CD14-positive monocyte (primary cell): ENCODE results near the gene POLK. TPM values are rescaled to one million over a fixed set of nuclear protein-coding genes. Genes with fewer than 3 reads are reported as not detected.

Source experiments
- DNase-seq, 3 donors: peaks; one replicate each; pipeline ENCODE4 v3.0.0-alpha.2; 2011 to 2022
- H2AFZ ChIP-seq: 2 replicates; pipeline ENCODE4 v1.6.0; 2012; ENCODE audit warnings: mild to moderate bottlenecking, low read depth, low read length, inconsistent platforms; ENCODE audit not compliant: insufficient read depth, poor library complexity, severe bottlenecking
- H3K27ac ChIP-seq, 2 donors: 1 replicate in 1 of 2; 2 replicates in 1 of 2; pipeline ENCODE4 v1.5.1; 2012 to 2013; ENCODE audit warnings: low read length in 2 of 2, control low read depth in 1 of 2, inconsistent platforms in 1 of 2, low read depth in 1 of 2, mild to moderate bottlenecking in 1 of 2
- H3K27me3 ChIP-seq, 2 donors: one replicate each; pipeline versions ENCODE4 v1.6.0 to v1.6.1; 2011 to 2013; ENCODE audit warnings: low read length in 2 of 2; ENCODE audit not compliant: control insufficient read depth in 2 of 2, insufficient read depth in 2 of 2
- H3K36me3 ChIP-seq, 2 donors: replicated peaks in 1 of 2; 1 replicate in 1 of 2; 2 replicates in 1 of 2; pipeline versions ENCODE4 v1.5.1 to v1.6.1; 2012 to 2013; ENCODE audit warnings: low read length in 2 of 2, control low read depth in 1 of 2, inconsistent platforms in 1 of 2, mild to moderate bottlenecking in 1 of 2; ENCODE audit not compliant: insufficient read depth in 2 of 2, control insufficient read depth in 1 of 2
- H3K4me1 ChIP-seq, 2 donors: 1 replicate in 1 of 2; 2 replicates in 1 of 2; pipeline versions ENCODE4 v1.5.1 to v1.6.1; 2012 to 2013; ENCODE audit warnings: low read length in 2 of 2, control low read depth in 1 of 2, inconsistent platforms in 1 of 2, mild to moderate bottlenecking in 1 of 2, moderate library complexity in 1 of 2; ENCODE audit not compliant: insufficient read depth in 2 of 2, control insufficient read depth in 1 of 2
- H3K4me2 ChIP-seq: replicated peaks from 2 replicates; pipeline ENCODE3; 2012; ENCODE audit warnings: low read length, moderate library complexity, mild to moderate bottlenecking; ENCODE audit not compliant: poor library complexity, severe bottlenecking; ENCODE audit errors: extremely low read depth
- H3K4me3 ChIP-seq, 3 experiments: fragments of 200-600 bp in 1 of 3; sonication (generic) in 1 of 3; replicated peaks in 1 of 3; 1 replicate in 2 of 3; 2 replicates in 1 of 3; pipeline ENCODE4 v1.5.1; 2011 to 2013; ENCODE audit warnings: low read length in 3 of 3, mild to moderate bottlenecking in 3 of 3, control low read depth in 2 of 3, low read depth in 2 of 3, inconsistent platforms in 1 of 3, moderate library complexity in 1 of 3
- H3K79me2 ChIP-seq: 2 replicates; pipeline ENCODE4 v1.6.0; 2012; ENCODE audit warnings: mild to moderate bottlenecking, control low read depth, inconsistent platforms, low read length, moderate library complexity; ENCODE audit not compliant: insufficient read depth
- H3K9ac ChIP-seq: 2 replicates; pipeline ENCODE4 v1.6.0; 2017; ENCODE audit warnings: low read length, mild to moderate bottlenecking; ENCODE audit not compliant: insufficient read depth, poor library complexity, severe bottlenecking
- H3K9me3 ChIP-seq, 2 donors: replicated peaks in 1 of 2; 1 replicate in 1 of 2; 2 replicates in 1 of 2; pipeline versions ENCODE4 v1.5.1 to v1.6.1; 2012 to 2013; ENCODE audit warnings: low read length in 2 of 2, control low read depth in 1 of 2; ENCODE audit not compliant: control insufficient read depth in 1 of 2, insufficient read depth in 1 of 2
- H4K20me1 ChIP-seq: 2 replicates; pipeline ENCODE4 v1.6.0; 2012; ENCODE audit warnings: mild to moderate bottlenecking, low read length, control low read depth, moderate library complexity; ENCODE audit not compliant: insufficient read depth
- H3K27ac Mint-ChIP-seq, 7 donors: one replicate each; pipeline ENCODE4 v1.8.0; 2020; ENCODE audit warnings: mild to moderate bottlenecking in 7 of 7, mixed read lengths in 7 of 7, moderate library complexity in 6 of 7, inconsistent platforms in 2 of 7
- H3K27me3 Mint-ChIP-seq, 3 donors: one replicate each; pipeline ENCODE4 v1.8.0; 2021 to 2022; ENCODE audit warnings: low read depth in 3 of 3, mild to moderate bottlenecking in 3 of 3, mixed read lengths in 3 of 3, moderate library complexity in 3 of 3, inconsistent platforms in 1 of 3
- H3K36me3 Mint-ChIP-seq, 2 donors: one replicate each; pipeline ENCODE4 v1.8.0; 2020; ENCODE audit warnings: mixed read lengths in 2 of 2, inconsistent platforms in 1 of 2, mild to moderate bottlenecking in 1 of 2
- H3K4me1 Mint-ChIP-seq: one replicate; pipeline ENCODE4 v1.8.0; 2020; ENCODE audit warnings: mild to moderate bottlenecking, mixed read lengths
- H3K4me3 Mint-ChIP-seq, 2 donors: one replicate each; pipeline ENCODE4 v1.8.0; 2020; ENCODE audit warnings: mild to moderate bottlenecking in 2 of 2, mixed read lengths in 2 of 2, moderate library complexity in 1 of 2
- H3K9me3 Mint-ChIP-seq, 7 donors: one replicate each; pipeline ENCODE4 v1.8.0; 2020 to 2022; ENCODE audit warnings: mixed read lengths in 7 of 7, mild to moderate bottlenecking in 6 of 7, moderate library complexity in 6 of 7, inconsistent platforms in 2 of 7
- WGBS: methylation state at CpG from one replicate; pipeline ENCODE4 v1.1.5; 2013; ENCODE audit warnings: missing lambda C conversion rate; ENCODE audit not compliant: insufficient coverage; 5-methylcytosine and 5-hydroxymethylcytosine counted together
- intact Hi-C, 2 donors: fragments of 100-400 bp; cut with micrococcal nuclease; formaldehyde crosslinking; loops; one replicate each; pipeline versions ENCODE4 v1.15.0 to v1.15.1; 2023
- polyA plus RNA-seq, 3 donors: library from polyadenylated mRNA; depleted of rRNA in 1 of 3; unstranded in 2 of 3; stranded (reverse) in 1 of 3; fragments of 300-500 nt in 2 of 3; fragments of >200 nt in 1 of 3; fragmentation: Illumina TruSeq in 2 of 3; gene quantifications; 1 replicate in 2 of 3; 2 replicates in 1 of 3; pipeline ENCODE4 v1.2.3, GENCODE V29; 2012 to 2021
- TF ChIP-seq, protein P1 (sequence below): fragments of 200-600 bp; IDR thresholded peaks from one replicate; pipeline ENCODE4 v1.8.0; 2022; ENCODE audit warnings: antibody characterized with exemption, mild to moderate bottlenecking

The POLK gene
- polyA plus RNA-seq, 3 donors: 18.1 to 27.2 (median 22.3) TPM

DNA sequence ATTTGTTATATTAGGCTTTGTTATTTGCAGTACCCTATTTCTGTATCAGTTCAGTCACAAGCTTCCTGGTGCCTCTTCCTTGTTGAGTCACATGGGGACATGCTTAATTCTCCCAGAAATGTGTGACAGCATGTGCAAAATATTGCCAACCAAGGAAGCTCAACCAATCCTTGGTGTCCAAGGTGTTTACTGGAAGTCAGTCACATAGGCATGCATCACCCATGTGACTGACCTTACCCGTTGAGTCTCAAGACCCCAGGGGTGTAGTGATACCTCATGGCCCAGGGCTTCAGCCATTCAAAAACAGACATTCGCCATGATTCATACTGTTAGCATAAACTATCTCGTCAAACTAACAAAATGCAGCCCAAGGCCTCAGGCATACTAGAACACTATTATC, 90.3 kb downstream of the POLK start:
- TF ChIP-seq, protein P1, sequence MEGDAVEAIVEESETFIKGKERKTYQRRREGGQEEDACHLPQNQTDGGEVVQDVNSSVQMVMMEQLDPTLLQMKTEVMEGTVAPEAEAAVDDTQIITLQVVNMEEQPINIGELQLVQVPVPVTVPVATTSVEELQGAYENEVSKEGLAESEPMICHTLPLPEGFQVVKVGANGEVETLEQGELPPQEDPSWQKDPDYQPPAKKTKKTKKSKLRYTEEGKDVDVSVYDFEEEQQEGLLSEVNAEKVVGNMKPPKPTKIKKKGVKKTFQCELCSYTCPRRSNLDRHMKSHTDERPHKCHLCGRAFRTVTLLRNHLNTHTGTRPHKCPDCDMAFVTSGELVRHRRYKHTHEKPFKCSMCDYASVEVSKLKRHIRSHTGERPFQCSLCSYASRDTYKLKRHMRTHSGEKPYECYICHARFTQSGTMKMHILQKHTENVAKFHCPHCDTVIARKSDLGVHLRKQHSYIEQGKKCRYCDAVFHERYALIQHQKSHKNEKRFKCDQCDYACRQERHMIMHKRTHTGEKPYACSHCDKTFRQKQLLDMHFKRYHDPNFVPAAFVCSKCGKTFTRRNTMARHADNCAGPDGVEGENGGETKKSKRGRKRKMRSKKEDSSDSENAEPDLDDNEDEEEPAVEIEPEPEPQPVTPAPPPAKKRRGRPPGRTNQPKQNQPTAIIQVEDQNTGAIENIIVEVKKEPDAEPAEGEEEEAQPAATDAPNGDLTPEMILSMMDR: no peak
- H3K9me3 Mint-ChIP-seq: peaks cover 0 to under 1% (median 0%) of the 10 kb centered on the region in 7 donors
- 97% methylated on average over 3 of the region's 3 CpGs for WGBS

DNA sequence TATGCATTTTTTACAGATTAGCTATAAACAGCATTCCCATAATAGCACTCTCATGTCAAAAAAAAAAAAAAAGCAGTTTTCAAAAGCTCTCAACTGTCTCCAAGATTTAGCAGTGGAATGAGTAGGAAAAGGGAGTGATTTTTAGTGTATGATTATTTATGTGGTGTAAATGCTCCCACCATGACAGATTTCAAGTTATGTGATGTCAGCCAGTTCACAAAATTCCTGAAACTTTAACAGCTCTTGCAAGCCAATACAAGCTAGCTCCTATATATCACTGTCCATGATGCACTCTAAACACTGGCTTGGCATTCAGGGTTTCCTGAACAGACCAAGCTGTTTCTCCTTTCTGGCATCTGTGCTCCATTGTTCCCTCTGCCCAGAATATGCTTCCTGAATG, 91.7 kb downstream of the POLK start:
- intact Hi-C loops: no loop called here
- H3K27ac Mint-ChIP-seq: no peak overlapping the region

More for the DNA sequence above, 90.3 kb downstream of the POLK start:
- no peaks in the 10 kb centered on the region for H3K27me3 ChIP-seq
- no peaks in the 10 kb centered on the region for H4K20me1 ChIP-seq
- intact Hi-C loops: no loop called here
- DNase-seq: no peak
- Mint-ChIP-seq H3K27ac (no peak overlapping the region), H3K4me3 (no peak overlapping the region), H3K36me3 (peaks cover 41 to 58% of the 10 kb centered on the region in 2 donors), H3K27me3 (no peaks in the 10 kb centered on the region), H3K4me1 (peaks cover 4% of the 10 kb centered on the region)
- H3K4me2 ChIP-seq: no peak overlapping the region
- peaks cover 0 to under 1% of the 10 kb centered on the region in 2 donors for H3K4me1 ChIP-seq
- no peak overlapping the region for H3K27ac ChIP-seq
- no peaks in the 10 kb centered on the region for H3K79me2 ChIP-seq
- no peak overlapping the region for H2AFZ ChIP-seq
- no peaks in the 10 kb centered on the region for H3K9me3 ChIP-seq
- H3K36me3 ChIP-seq: peaks cover 23 to 66% of the 10 kb centered on the region in 2 donors
- no peak overlapping the region for H3K4me3 ChIP-seq
- no peak overlapping the region for H3K9ac ChIP-seq

More for the DNA sequence above, 91.7 kb downstream of the POLK start:
- no peaks in the 10 kb centered on the region for H3K27me3 Mint-ChIP-seq
- H3K9me3 ChIP-seq: no peaks in the 10 kb centered on the region
- TF ChIP-seq, protein P1: no peak
- H3K4me3 Mint-ChIP-seq: no peak overlapping the region
- no peaks in the 10 kb centered on the region for H3K27me3 ChIP-seq
- no peaks in the 10 kb centered on the region for H3K79me2 ChIP-seq
- no peak overlapping the region for H3K9ac ChIP-seq
- H3K36me3 Mint-ChIP-seq: peaks cover 37 to 55% of the 10 kb centered on the region in 2 donors
- no peak overlapping the region for H2AFZ ChIP-seq
- H4K20me1 ChIP-seq: no peaks in the 10 kb centered on the region
- H3K4me3 ChIP-seq: no peak overlapping the region
- DNase-seq: no peak
- peaks cover 11% of the 10 kb centered on the region for H3K4me1 Mint-ChIP-seq
- no peak overlapping the region for H3K4me2 ChIP-seq
- H3K9me3 Mint-ChIP-seq: peaks cover 0 to 3% (median 0%) of the 10 kb centered on the region in 7 donors
- peaks cover 18 to 57% of the 10 kb centered on the region in 2 donors for H3K36me3 ChIP-seq
- H3K27ac ChIP-seq: no peak overlapping the region
- peaks cover 5 to 7% of the 10 kb centered on the region in 2 donors for H3K4me1 ChIP-seq
